Heart left ventricle (tissue), 13 donors: ENCODE results near the gene CTXN3.

Experiments used
- POLR2A ChIP-seq, 2 donors: fragments of 450-650 bp; IDR thresholded peaks; one replicate each; pipeline ENCODE4 v1.6.1; 2017; ENCODE audit warnings: antibody characterized with exemption in 2 of 2, mild to moderate bottlenecking in 2 of 2, moderate library complexity in 2 of 2
- TF ChIP-seq, protein P1 (sequence below), 12 donors: fragments of 200-600 bp; sonication (generic) in 4 of 12; IDR thresholded peaks; one replicate each; pipeline versions ENCODE4 v1.5.0 to v1.8.0; 2018 to 2022; ENCODE audit warnings: antibody characterized with exemption in 12 of 12, mild to moderate bottlenecking in 5 of 12
- donor health status: ischemic (EF 13 %, LVEDD 7.1; RV severe dilation, severe dysfunction).
- donor health status: DM: no; HTN: yes; CAD: no.
- donor health status: DM: no; HTN: no; CAD: no.
- donor health status: ischemic (EF 25% LVEDD 6.9; RV normal size, moderate dysfunction).
- donor health status: ischemic (EF 25% LVEDD 5.7; RV mildly dilated, moderate dysfunction).
- donor health status: ischemic (EF 35%, LVEDD 5.7; RV mildly dilated, moderate dysfunction).
- donor health status: nonischemic (EF 11% LVEDD 7.7; RV severe dilation, severe dysfunction).
- donor health status: DM: yes; HTN: yes; CAD: no.
- donor health status: PGD.
- donor health status: ischemic (EF 29% LVEDD 5.4; RV normal size, mild dysfunction).
- donor health status: nonischemic (EF 23%, LVEDD 6.1; RV moderate dilation, normal function).

DNA sequence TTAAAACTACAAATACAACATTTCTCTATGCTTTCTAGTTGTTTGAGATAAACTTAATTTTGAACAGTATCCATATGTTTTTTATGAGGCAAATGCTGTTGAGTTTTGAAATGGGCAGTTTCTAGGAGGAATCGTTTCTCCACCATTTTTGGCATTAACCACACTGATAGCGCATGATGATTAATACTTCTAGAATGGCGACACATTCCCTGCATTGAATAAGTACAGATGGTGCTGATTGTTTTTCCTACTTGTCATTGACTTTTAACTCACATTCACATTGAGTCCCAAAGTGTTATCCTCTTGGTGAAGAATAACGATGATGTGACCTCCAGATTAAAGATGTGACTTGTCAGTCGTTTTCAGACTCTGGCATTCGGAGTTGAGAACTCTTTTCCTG, 47.8 kb downstream of the CTXN3 start:
- TF ChIP-seq, protein P1, sequence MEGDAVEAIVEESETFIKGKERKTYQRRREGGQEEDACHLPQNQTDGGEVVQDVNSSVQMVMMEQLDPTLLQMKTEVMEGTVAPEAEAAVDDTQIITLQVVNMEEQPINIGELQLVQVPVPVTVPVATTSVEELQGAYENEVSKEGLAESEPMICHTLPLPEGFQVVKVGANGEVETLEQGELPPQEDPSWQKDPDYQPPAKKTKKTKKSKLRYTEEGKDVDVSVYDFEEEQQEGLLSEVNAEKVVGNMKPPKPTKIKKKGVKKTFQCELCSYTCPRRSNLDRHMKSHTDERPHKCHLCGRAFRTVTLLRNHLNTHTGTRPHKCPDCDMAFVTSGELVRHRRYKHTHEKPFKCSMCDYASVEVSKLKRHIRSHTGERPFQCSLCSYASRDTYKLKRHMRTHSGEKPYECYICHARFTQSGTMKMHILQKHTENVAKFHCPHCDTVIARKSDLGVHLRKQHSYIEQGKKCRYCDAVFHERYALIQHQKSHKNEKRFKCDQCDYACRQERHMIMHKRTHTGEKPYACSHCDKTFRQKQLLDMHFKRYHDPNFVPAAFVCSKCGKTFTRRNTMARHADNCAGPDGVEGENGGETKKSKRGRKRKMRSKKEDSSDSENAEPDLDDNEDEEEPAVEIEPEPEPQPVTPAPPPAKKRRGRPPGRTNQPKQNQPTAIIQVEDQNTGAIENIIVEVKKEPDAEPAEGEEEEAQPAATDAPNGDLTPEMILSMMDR (IDR thresholded peaks at IDR 0.05), result no peak
- no peak for TF ChIP-seq POLR2A (IDR thresholded peaks at IDR 0.05)
